DOHH2 (cell line): ENCODE measurements around the gene SCRN1.

ENCODE experiments used
- H3F3A ChIP-seq: fragments of 200-600 bp; sonication (generic), shearing (Covaris generic); 2 replicates; pipeline ENCODE4 v1.6.0; 2016; ENCODE audit warnings: antibody characterized with exemption, mild to moderate bottlenecking; ENCODE audit not compliant: control insufficient read depth, insufficient read depth
- H3K27ac ChIP-seq: fragments of 200-600 bp; sonication (generic); 2 replicates; pipeline ENCODE4 v1.5.1; 2014; ENCODE audit warnings: low read depth, mild to moderate bottlenecking, low read length, moderate library complexity
- H3K27me3 ChIP-seq: fragments of 200-600 bp; sonication (generic); 2 replicates; pipeline ENCODE4 v1.6.1; 2014; ENCODE audit warnings: mild to moderate bottlenecking, low read length, mixed read lengths; ENCODE audit not compliant: control insufficient read depth
- H3K36me3 ChIP-seq: fragments of 200-600 bp; sonication (generic); 2 replicates; pipeline ENCODE4 v1.6.1; 2014; ENCODE audit warnings: mild to moderate bottlenecking, low read length, moderate library complexity, mixed read lengths; ENCODE audit not compliant: control insufficient read depth
- H3K4me1 ChIP-seq: fragments of 200-600 bp; sonication (generic); 2 replicates; pipeline ENCODE4 v1.6.1; 2014; ENCODE audit warnings: mild to moderate bottlenecking, low read length, mixed read lengths; ENCODE audit not compliant: control insufficient read depth
- H3K4me2 ChIP-seq: fragments of 200-600 bp; sonication (generic); 2 replicates; pipeline ENCODE4 v1.6.0; 2014; ENCODE audit warnings: mild to moderate bottlenecking, low read length, moderate library complexity
- H3K4me3 ChIP-seq: fragments of 200-600 bp; sonication (generic); 2 replicates; pipeline ENCODE4 v1.5.1; 2014; ENCODE audit warnings: mild to moderate bottlenecking, low read length, mixed read lengths
- H3K79me2 ChIP-seq: fragments of 200-600 bp; sonication (generic); 2 replicates; pipeline ENCODE4 v1.6.1; 2014; ENCODE audit warnings: mild to moderate bottlenecking, low read length, mixed read lengths; ENCODE audit not compliant: control insufficient read depth
- H3K9me2 ChIP-seq: fragments of 200-600 bp; sonication (generic); replicated peaks from 2 replicates; pipeline ENCODE4 v1.6.1; 2014; ENCODE audit warnings: mild to moderate bottlenecking, low read length, mixed read lengths; ENCODE audit not compliant: control insufficient read depth
- H3K9me3 ChIP-seq: fragments of 200-600 bp; sonication (generic); 2 replicates; pipeline ENCODE4 v1.6.1; 2014; ENCODE audit warnings: antibody characterized with exemption, low read length, mixed read lengths; ENCODE audit not compliant: control insufficient read depth, insufficient read depth
- H4K20me1 ChIP-seq: fragments of 200-600 bp; sonication (generic); 2 replicates; pipeline ENCODE4 v1.6.0; 2014; ENCODE audit warnings: low read depth, mild to moderate bottlenecking, antibody characterized with exemption, low read length, moderate library complexity; ENCODE audit not compliant: control insufficient read depth, insufficient read depth
- EZH2phosphoT487 ChIP-seq: fragments of 200-600 bp; sonication (generic); IDR thresholded peaks from 2 replicates; pipeline ENCODE4 v1.6.1; 2017; ENCODE audit warnings: borderline replicate concordance, mild to moderate bottlenecking, antibody characterized with exemption, low read length, moderate library complexity, mixed read lengths
- TF ChIP-seq, protein P1 (sequence below): fragments of 200-600 bp; sonication (generic); IDR thresholded peaks from one replicate; pipeline ENCODE4 v1.5.1; 2014; ENCODE audit warnings: antibody characterized with exemption, mild to moderate bottlenecking, low read depth, low read length; ENCODE audit not compliant: poor library complexity, severe bottlenecking

SCRN1 gene

GRCh38 chr7:30028749-30029635 lies 39.4 kb upstream of the SCRN1 start:
- 0 out of 2 replicates have a peak, but pooled peaks cover 4% of the 10 kb centered on the region for H4K20me1 ChIP-seq
- H3K9me3 ChIP-seq: no peaks in the 10 kb centered on the region
- H3K36me3 ChIP-seq: peaks cover 5% of the 10 kb centered on the region
- peaks cover 50% of the 10 kb centered on the region for H3K4me1 ChIP-seq
- H3K4me3 ChIP-seq: peak overlapping the region; percentile 89
- H3K27ac ChIP-seq: peak overlapping the region; percentile 73
- peak overlapping the region; percentile 83 for H3K4me2 ChIP-seq
- peaks cover 70% of the 10 kb centered on the region for H3K79me2 ChIP-seq
- no peaks in the 10 kb centered on the region for H3K9me2 ChIP-seq
- peaks cover 8% of the 10 kb centered on the region for H3F3A ChIP-seq
- no peaks in the 10 kb centered on the region for H3K27me3 ChIP-seq
- TF ChIP-seq, protein P1, sequence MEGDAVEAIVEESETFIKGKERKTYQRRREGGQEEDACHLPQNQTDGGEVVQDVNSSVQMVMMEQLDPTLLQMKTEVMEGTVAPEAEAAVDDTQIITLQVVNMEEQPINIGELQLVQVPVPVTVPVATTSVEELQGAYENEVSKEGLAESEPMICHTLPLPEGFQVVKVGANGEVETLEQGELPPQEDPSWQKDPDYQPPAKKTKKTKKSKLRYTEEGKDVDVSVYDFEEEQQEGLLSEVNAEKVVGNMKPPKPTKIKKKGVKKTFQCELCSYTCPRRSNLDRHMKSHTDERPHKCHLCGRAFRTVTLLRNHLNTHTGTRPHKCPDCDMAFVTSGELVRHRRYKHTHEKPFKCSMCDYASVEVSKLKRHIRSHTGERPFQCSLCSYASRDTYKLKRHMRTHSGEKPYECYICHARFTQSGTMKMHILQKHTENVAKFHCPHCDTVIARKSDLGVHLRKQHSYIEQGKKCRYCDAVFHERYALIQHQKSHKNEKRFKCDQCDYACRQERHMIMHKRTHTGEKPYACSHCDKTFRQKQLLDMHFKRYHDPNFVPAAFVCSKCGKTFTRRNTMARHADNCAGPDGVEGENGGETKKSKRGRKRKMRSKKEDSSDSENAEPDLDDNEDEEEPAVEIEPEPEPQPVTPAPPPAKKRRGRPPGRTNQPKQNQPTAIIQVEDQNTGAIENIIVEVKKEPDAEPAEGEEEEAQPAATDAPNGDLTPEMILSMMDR: no peak
- TF ChIP-seq EZH2phosphoT487: no peak

DNA sequence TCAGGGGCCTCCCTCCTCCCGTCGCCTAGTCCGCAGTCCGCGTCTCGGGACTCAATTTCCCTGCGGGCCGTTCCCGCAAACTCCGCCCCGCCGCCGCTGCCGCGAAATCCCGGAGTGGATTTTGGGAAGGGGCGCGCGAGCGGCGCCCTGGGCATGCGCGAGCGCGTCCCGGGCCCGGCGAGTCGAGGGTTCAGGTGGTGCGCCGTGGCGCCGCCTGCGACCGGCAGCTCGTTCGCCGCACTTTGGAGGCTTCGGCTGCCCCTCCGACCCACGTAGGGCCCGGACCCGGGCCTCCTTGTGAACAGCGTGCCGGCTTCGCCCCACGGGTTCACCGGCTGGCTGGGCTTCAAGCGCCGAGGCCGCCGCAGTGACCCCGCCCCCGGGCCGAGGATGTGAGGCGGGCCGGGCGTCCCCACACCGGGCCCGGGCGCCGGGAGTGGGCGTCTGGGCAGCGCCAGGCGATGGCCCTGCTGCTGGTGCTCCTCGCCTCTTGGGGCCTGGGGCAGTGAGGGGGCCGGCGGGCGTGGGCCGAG lies 38.7 kb upstream of the SCRN1 start, which contains the start of gene PLEKHA8:
TSS of gene PLEKHA8 (plus strand) at position 197 of the 533 bp plus-strand sequence. CDS start 351 bp downstream, outside the sequence.
- peaks cover 11% of the 10 kb centered on the region for H3K36me3 ChIP-seq
- no peaks in the 10 kb centered on the region for H3K27me3 ChIP-seq
- H3K9me2 ChIP-seq: no peaks in the 10 kb centered on the region
- H4K20me1 ChIP-seq: 0 out of 2 replicates have a peak, but pooled peaks cover 4% of the 10 kb centered on the region
- peak within 1 kb of the TSS; percentile 89 for H3K4me3 ChIP-seq
- H3K4me2 ChIP-seq: peak within 1 kb of the TSS; percentile 83
- H3K9me3 ChIP-seq: no peaks in the 10 kb centered on the region
- H3K4me1 ChIP-seq: peaks cover 57% of the 10 kb centered on the region
- H3F3A ChIP-seq: peaks cover 8% of the 10 kb centered on the region
- TF ChIP-seq EZH2phosphoT487: no peak
- TF ChIP-seq, protein P1: no peak
- H3K27ac ChIP-seq: peak within 1 kb of the TSS; percentile 73
- H3K79me2 ChIP-seq: peaks cover 77% of the 10 kb centered on the region

DNA sequence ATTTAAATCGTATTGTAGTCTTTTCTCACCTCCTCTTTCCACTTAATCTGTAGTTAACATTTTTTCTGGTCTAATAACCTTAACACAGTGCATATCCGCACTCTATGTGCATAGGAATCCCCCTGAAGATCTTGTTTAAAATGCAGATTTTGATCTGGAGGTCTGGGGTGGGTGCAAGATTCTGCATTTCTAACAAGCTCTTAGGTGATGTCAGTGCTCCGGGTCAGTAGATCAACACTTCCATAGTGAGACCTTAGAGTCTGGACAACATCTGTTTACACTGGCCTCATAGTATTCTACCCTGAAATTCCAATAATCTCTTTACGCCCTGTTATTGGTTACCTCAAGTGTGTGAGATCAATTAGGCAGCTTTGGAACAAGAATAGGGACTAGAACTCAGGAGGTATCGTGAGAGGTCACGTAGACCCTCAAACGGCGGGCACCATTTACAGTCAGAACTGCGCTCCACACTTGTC lies 38.2 kb upstream of the SCRN1 start:
- H3K9me2 ChIP-seq: no peaks in the 10 kb centered on the region
- H4K20me1 ChIP-seq: 0 out of 2 replicates have a peak, but pooled peaks cover 4% of the 10 kb centered on the region
- peaks cover 80% of the 10 kb centered on the region for H3K79me2 ChIP-seq
- H3K4me1 ChIP-seq: peaks cover 60% of the 10 kb centered on the region
- peaks cover 13% of the 10 kb centered on the region for H3K36me3 ChIP-seq
- no peaks in the 10 kb centered on the region for H3K9me3 ChIP-seq
- TF ChIP-seq, protein P1: no peak
- no peak for TF ChIP-seq EZH2phosphoT487
- H3F3A ChIP-seq: peaks cover 8% of the 10 kb centered on the region
- peak overlapping the region; percentile 83 for H3K4me2 ChIP-seq
- H3K4me3 ChIP-seq: peak overlapping the region; percentile 89
- H3K27me3 ChIP-seq: no peaks in the 10 kb centered on the region
- H3K27ac ChIP-seq: peak overlapping the region; percentile 73
